Hematopoietic multipotent progenitor cell treated with erythropoietin and hydrocortisone succinate and interleukin-3 and kit ligand, for 17 days (in vitro differentiated cells): Measurements from ENCODE around the gene SLC38A2.

ENCODE experiments used
- DNase-seq: peaks from one replicate; pipeline ENCODE4 v3.0.0-alpha.2; 2015; ENCODE audit warnings: low spot score

The SLC38A2 gene

GRCh38 chr12:46374711-46375110, 2.1 kb upstream of the SLC38A2 start:
- no peak for DNase-seq

GRCh38 chr12:46374310-46374709, 1.7 kb upstream of the SLC38A2 start:
- DNase-seq = no peak

GRCh38 chr12:46373301-46374296, 1.0 kb upstream of the SLC38A2 start:
- DNase-seq = peak; percentile 68

GRCh38 chr12:46371718-46372543, 642 bp downstream of the SLC38A2 start:
- peak; percentile 74 for DNase-seq

- peak; percentile 89 for DNase-seq
These were observed 1.5 kb downstream of the SLC38A2 start for GRCh38 chr12:46370792-46371717.

GRCh38 chr12:46370380-46370734, 2.2 kb downstream of the SLC38A2 start:
- no peak for DNase-seq

- no peak for DNase-seq
These were observed 2.8 kb downstream of the SLC38A2 start for GRCh38 chr12:46369474-46370379.

GRCh38 chr12:46369095-46369473, 3.5 kb downstream of the SLC38A2 start:
- DNase-seq = no peak

GRCh38 chr12:46368684-46369083, 3.9 kb downstream of the SLC38A2 start:
- DNase-seq = no peak

- DNase-seq = no peak
These were observed 4.4 kb downstream of the SLC38A2 start for GRCh38 chr12:46368138-46368537.

GRCh38 chr12:46367351-46368029, 5.1 kb downstream of the SLC38A2 start:
- no peak for DNase-seq

GRCh38 chr12:46366771-46367170, 5.8 kb downstream of the SLC38A2 start:
- no peak for DNase-seq

GRCh38 chr12:46365951-46366379, 6.6 kb downstream of the SLC38A2 start:
- DNase-seq = no peak

- DNase-seq = no peak
These were observed 7.6 kb downstream of the SLC38A2 start for GRCh38 chr12:46364777-46365580.

GRCh38 chr12:46364300-46364696, 8.3 kb downstream of the SLC38A2 start:
- DNase-seq = no peak

GRCh38 chr12:46363582-46364299, 8.8 kb downstream of the SLC38A2 start:
- no peak for DNase-seq

GRCh38 chr12:46362895-46363581, 9.5 kb downstream of the SLC38A2 start:
- DNase-seq = no peak

GRCh38 chr12:46361667-46362034, 10.9 kb downstream of the SLC38A2 start:
- no peak for DNase-seq
